ENCODE results near the gene KLK12.
"Not testable (repeated sequence)": the region's sequence is repeated elsewhere in the genome, so short reads cannot be mapped to it uniquely, and the experiment has no call there.

The KLK12 gene

GRCh38 chr19:51002089-51002532, 32.7 kb downstream of the KLK12 start:
- Histone ChIP-seq H3K4me1 (ENCODE audit: control insufficient read depth, insufficient read depth, low read length, poor library complexity, severe bottlenecking) (no peaks in the 10 kb centered on the region), H3K9me3 (ENCODE audit: control insufficient read depth, low read length) (no peaks in the 10 kb centered on the region), H3K4me3 (ENCODE audit: extremely low read depth, insufficient read depth, low read length, poor library complexity, severe bottlenecking) (no peak overlapping the region), H3K36me3 (ENCODE audit: control insufficient read depth, insufficient read depth, low read length) (no peaks in the 10 kb centered on the region), H3K27ac (ENCODE audit: low read depth, low read length, severe bottlenecking) (no peak overlapping the region)
- WGBS, 2 experiments (ENCODE audit: insufficient coverage in 2 of 2) = 70 to 81% methylated on average over 9 to 10 of the region's 12 CpGs

GRCh38 chr19:51001515-51001914, 33.3 kb downstream of the KLK12 start, which contains the start of gene KLK8:
TSS of gene KLK8 (minus strand) at chr19:51001604. CDS start at chr19:51001167, 437 bp downstream.
- Histone ChIP-seq H3K4me1 (ENCODE audit: control insufficient read depth, insufficient read depth, low read length, poor library complexity, severe bottlenecking) (no peaks in the 10 kb centered on the region), H3K36me3 (ENCODE audit: control insufficient read depth, insufficient read depth, low read length) (no peaks in the 10 kb centered on the region), H3K4me3 (ENCODE audit: extremely low read depth, insufficient read depth, low read length, poor library complexity, severe bottlenecking) (no peak within 1 kb of the TSS), H3K9me3 (ENCODE audit: control insufficient read depth, low read length) (no peaks in the 10 kb centered on the region), H3K27ac (ENCODE audit: low read depth, low read length, severe bottlenecking) (no peak within 1 kb of the TSS)
- WGBS, 2 experiments (ENCODE audit: insufficient coverage in 2 of 2) = 54 to 80% methylated on average over 1 to 6 of the region's 7 CpGs

- WGBS, 2 experiments (ENCODE audit: insufficient coverage in 2 of 2) = 58 to 70% methylated on average over 6 to 7 of the region's 16 CpGs
- no peak overlapping the region for H3K27ac ChIP-seq (ENCODE audit: low read depth, low read length, severe bottlenecking)
- H3K36me3 ChIP-seq (ENCODE audit: control insufficient read depth, insufficient read depth, low read length) = no peaks in the 10 kb centered on the region
- H3K4me1 ChIP-seq (ENCODE audit: control insufficient read depth, insufficient read depth, low read length, poor library complexity, severe bottlenecking) = no peaks in the 10 kb centered on the region
- no peak overlapping the region for H3K4me3 ChIP-seq (ENCODE audit: extremely low read depth, insufficient read depth, low read length, poor library complexity, severe bottlenecking)
- no peaks in the 10 kb centered on the region for H3K9me3 ChIP-seq (ENCODE audit: control insufficient read depth, low read length)
Observed at GRCh38 chr19:51000981-51001380, 33.8 kb downstream of the KLK12 start.

- no peaks in the 10 kb centered on the region for H3K36me3 ChIP-seq (ENCODE audit: control insufficient read depth, insufficient read depth, low read length)
- H3K9me3 ChIP-seq (ENCODE audit: control insufficient read depth, low read length) = no peaks in the 10 kb centered on the region
- no peaks in the 10 kb centered on the region for H3K4me1 ChIP-seq (ENCODE audit: control insufficient read depth, insufficient read depth, low read length, poor library complexity, severe bottlenecking)
- 93 to 96% methylated on average over 9 to 10 of the region's 10 CpGs for WGBS, 2 experiments (ENCODE audit: insufficient coverage in 2 of 2)
- H3K27ac ChIP-seq (ENCODE audit: low read depth, low read length, severe bottlenecking) = no peak overlapping the region
- no peak overlapping the region for H3K4me3 ChIP-seq (ENCODE audit: extremely low read depth, insufficient read depth, low read length, poor library complexity, severe bottlenecking)
Observed at GRCh38 chr19:51000426-51000825, 34.4 kb downstream of the KLK12 start.

GRCh38 chr19:50998686-50999085, 36.1 kb downstream of the KLK12 start:
- Histone ChIP-seq H3K4me1 (ENCODE audit: control insufficient read depth, insufficient read depth, low read length, poor library complexity, severe bottlenecking) (no peaks in the 10 kb centered on the region), H3K27ac (ENCODE audit: low read depth, low read length, severe bottlenecking) (no peak overlapping the region), H3K36me3 (ENCODE audit: control insufficient read depth, insufficient read depth, low read length) (no peaks in the 10 kb centered on the region), H3K9me3 (ENCODE audit: control insufficient read depth, low read length) (no peaks in the 10 kb centered on the region), H3K4me3 (ENCODE audit: extremely low read depth, insufficient read depth, low read length, poor library complexity, severe bottlenecking) (no peak overlapping the region)
- WGBS, 2 experiments (ENCODE audit: insufficient coverage in 2 of 2) = 82 to 88% methylated on average over 4 of the region's 4 CpGs

GRCh38 chr19:50998061-50998460, 36.7 kb downstream of the KLK12 start:
- H3K36me3 ChIP-seq (ENCODE audit: control insufficient read depth, insufficient read depth, low read length) = no peaks in the 10 kb centered on the region
- H3K27ac ChIP-seq (ENCODE audit: low read depth, low read length, severe bottlenecking) = no peak overlapping the region
- no peaks in the 10 kb centered on the region for H3K4me1 ChIP-seq (ENCODE audit: control insufficient read depth, insufficient read depth, low read length, poor library complexity, severe bottlenecking)
- WGBS, 2 experiments (ENCODE audit: insufficient coverage in 2 of 2) = 56 to 81% methylated on average over 1 to 2 of the region's 5 CpGs
- H3K9me3 ChIP-seq (ENCODE audit: control insufficient read depth, low read length) = no peaks in the 10 kb centered on the region
- H3K4me3 ChIP-seq (ENCODE audit: extremely low read depth, insufficient read depth, low read length, poor library complexity, severe bottlenecking) = no peak overlapping the region

- no peaks in the 10 kb centered on the region for H3K9me3 ChIP-seq (ENCODE audit: control insufficient read depth, low read length)
- H3K36me3 ChIP-seq (ENCODE audit: control insufficient read depth, insufficient read depth, low read length) = no peaks in the 10 kb centered on the region
- no peak overlapping the region for H3K4me3 ChIP-seq (ENCODE audit: extremely low read depth, insufficient read depth, low read length, poor library complexity, severe bottlenecking)
- 100% methylated on average over 1 of the region's 2 CpGs for WGBS, 2 experiments (ENCODE audit: insufficient coverage in 2 of 2)
- no peak overlapping the region for H3K27ac ChIP-seq (ENCODE audit: low read depth, low read length, severe bottlenecking)
- no peaks in the 10 kb centered on the region for H3K4me1 ChIP-seq (ENCODE audit: control insufficient read depth, insufficient read depth, low read length, poor library complexity, severe bottlenecking)
Observed at GRCh38 chr19:50994129-50994528, 40.7 kb downstream of the KLK12 start.

- no peak overlapping the region for H3K27ac ChIP-seq (ENCODE audit: low read depth, low read length, severe bottlenecking)
- no peaks in the 10 kb centered on the region for H3K4me1 ChIP-seq (ENCODE audit: control insufficient read depth, insufficient read depth, low read length, poor library complexity, severe bottlenecking)
- no peaks in the 10 kb centered on the region for H3K36me3 ChIP-seq (ENCODE audit: control insufficient read depth, insufficient read depth, low read length)
- H3K9me3 ChIP-seq (ENCODE audit: control insufficient read depth, low read length) = no peaks in the 10 kb centered on the region
- H3K4me3 ChIP-seq (ENCODE audit: extremely low read depth, insufficient read depth, low read length, poor library complexity, severe bottlenecking) = no peak overlapping the region
- WGBS, 2 experiments (ENCODE audit: insufficient coverage in 2 of 2) = 75 to 93% methylated on average over 1 to 2 of the region's 2 CpGs
Observed at GRCh38 chr19:50992666-50993035, 42.2 kb downstream of the KLK12 start.

- H3K4me1 ChIP-seq (ENCODE audit: control insufficient read depth, insufficient read depth, low read length, poor library complexity, severe bottlenecking); H3K36me3 ChIP-seq (ENCODE audit: control insufficient read depth, insufficient read depth, low read length); H3K9me3 ChIP-seq (ENCODE audit: control insufficient read depth, low read length); H3K4me3 ChIP-seq (ENCODE audit: extremely low read depth, insufficient read depth, low read length, poor library complexity, severe bottlenecking); H3K27ac ChIP-seq (ENCODE audit: low read depth, low read length, severe bottlenecking): not testable (repeated sequence)
- 86 to 90% methylated on average over 5 to 11 of the region's 14 CpGs for WGBS, 2 experiments (ENCODE audit: insufficient coverage in 2 of 2)
Observed at GRCh38 chr19:50984416-50984815, 50.4 kb downstream of the KLK12 start.

- Histone ChIP-seq H3K27ac (ENCODE audit: low read depth, low read length, severe bottlenecking) (no peak within 1 kb of the TSS), H3K4me1 (ENCODE audit: control insufficient read depth, insufficient read depth, low read length, poor library complexity, severe bottlenecking) (peaks cover 8% of the 10 kb centered on the region), H3K9me3 (ENCODE audit: control insufficient read depth, low read length) (no peaks in the 10 kb centered on the region), H3K4me3 (ENCODE audit: extremely low read depth, insufficient read depth, low read length, poor library complexity, severe bottlenecking) (no peak within 1 kb of the TSS), H3K36me3 (ENCODE audit: control insufficient read depth, insufficient read depth, low read length) (no peaks in the 10 kb centered on the region)
- WGBS, 2 experiments (ENCODE audit: insufficient coverage in 2 of 2) = 77 to 79% methylated on average over 22 of the region's 28 CpGs
Observed at GRCh38 chr19:50983625-50984292, 51.0 kb downstream of the KLK12 start, which contains the start of gene KLK7. TSS of gene KLK7 (minus strand) at chr19:50983917. CDS start at chr19:50982399, 1,518 bp downstream.

- Histone ChIP-seq H3K4me1 (ENCODE audit: control insufficient read depth, insufficient read depth, low read length, poor library complexity, severe bottlenecking) (peaks cover 8% of the 10 kb centered on the region), H3K9me3 (ENCODE audit: control insufficient read depth, low read length) (no peaks in the 10 kb centered on the region), H3K27ac (ENCODE audit: low read depth, low read length, severe bottlenecking) (no peak overlapping the region), H3K36me3 (ENCODE audit: control insufficient read depth, insufficient read depth, low read length) (no peaks in the 10 kb centered on the region), H3K4me3 (ENCODE audit: extremely low read depth, insufficient read depth, low read length, poor library complexity, severe bottlenecking) (no peak overlapping the region)
- 65 to 86% methylated on average over 2 to 4 of the region's 4 CpGs for WGBS, 2 experiments (ENCODE audit: insufficient coverage in 2 of 2)
Observed at GRCh38 chr19:50982186-50982585, 52.6 kb downstream of the KLK12 start.
